Parathyroid adenoma (tissue), 2 donors: ENCODE data around the gene TAF1B.

ENCODE experiments used
- H2AFZ ChIP-seq: fragments of 300-600 bp; sonication (generic); one replicate; pipeline ENCODE4 v1.7.0; 2017; ENCODE audit warnings: antibody characterized with exemption, mild to moderate bottlenecking
- H3K27ac ChIP-seq: fragments of 300-600 bp; sonication (generic); one replicate; pipeline ENCODE4 v1.7.0; 2017
- H3K27me3 ChIP-seq: fragments of 300-600 bp; sonication (generic); one replicate; pipeline ENCODE4 v1.7.0; 2017; ENCODE audit warnings: low read length; ENCODE audit not compliant: control insufficient read depth, insufficient read depth
- H3K36me3 ChIP-seq: fragments of 300-600 bp; sonication (generic); one replicate; pipeline ENCODE4 v1.7.0; 2017; ENCODE audit warnings: low read length; ENCODE audit not compliant: control insufficient read depth, insufficient read depth
- H3K4me1 ChIP-seq: fragments of 300-600 bp; sonication (generic); one replicate; pipeline ENCODE4 v1.7.0; 2017; ENCODE audit warnings: control low read depth
- H3K4me2 ChIP-seq: fragments of 300-600 bp; sonication (generic); one replicate; pipeline ENCODE4 v1.7.0; 2017; ENCODE audit warnings: low read length
- H3K4me3 ChIP-seq: fragments of 300-600 bp; sonication (generic); one replicate; pipeline ENCODE4 v1.7.0; 2017; ENCODE audit warnings: low read depth, low read length
- H3K79me2 ChIP-seq: fragments of 300-600 bp; sonication (generic); one replicate; pipeline ENCODE4 v1.7.0; 2017; ENCODE audit warnings: control low read depth
- H3K9ac ChIP-seq: fragments of 300-600 bp; sonication (generic); one replicate; pipeline ENCODE4 v1.7.0; 2017; ENCODE audit warnings: mild to moderate bottlenecking
- H3K9me3 ChIP-seq: fragments of 300-600 bp; sonication (generic); one replicate; pipeline ENCODE4 v1.7.0; 2017; ENCODE audit warnings: low read length; ENCODE audit not compliant: control insufficient read depth
- CTCF ChIP-seq: fragments of 300-600 bp; sonication (generic); IDR thresholded peaks from one replicate; pipeline ENCODE4 v1.7.0; 2017; ENCODE audit warnings: antibody characterized with exemption, mild to moderate bottlenecking
- donor health status: primary hyperparathyroidism.

TAF1B gene

DNA sequence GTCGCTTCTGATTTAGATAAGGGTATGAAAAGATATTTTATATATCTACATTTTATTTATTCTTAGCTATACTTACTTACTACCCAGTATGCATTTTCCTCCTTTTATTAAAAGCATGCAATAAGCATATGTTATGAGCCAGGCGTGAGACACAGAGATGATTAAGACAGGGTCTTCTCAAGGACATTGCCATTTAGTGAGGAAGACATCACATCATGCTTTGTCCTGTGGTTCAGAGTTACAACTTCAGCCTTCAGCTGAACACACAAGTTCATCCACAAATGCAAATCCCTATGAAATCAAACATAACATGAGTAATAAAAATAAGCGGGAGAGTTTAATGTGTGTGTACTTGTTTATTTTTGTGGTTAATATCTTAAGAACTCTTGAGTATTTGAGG lies 138.4 kb downstream of the TAF1B start:
- H3K4me2 ChIP-seq, result no peak overlapping the region
- H3K9ac ChIP-seq, result no peak overlapping the region
- no peak for TF ChIP-seq CTCF
- H3K36me3 ChIP-seq, result no peaks in the 10 kb centered on the region
- peaks cover 10% of the 10 kb centered on the region for H3K4me1 ChIP-seq
- H3K9me3 ChIP-seq, result no peaks in the 10 kb centered on the region
- H3K27ac ChIP-seq, result no peak overlapping the region
- H3K79me2 ChIP-seq, result peaks cover 15% of the 10 kb centered on the region
- no peaks in the 10 kb centered on the region for H3K27me3 ChIP-seq
- H3K4me3 ChIP-seq, result no peak overlapping the region
- no peak overlapping the region for H2AFZ ChIP-seq

DNA sequence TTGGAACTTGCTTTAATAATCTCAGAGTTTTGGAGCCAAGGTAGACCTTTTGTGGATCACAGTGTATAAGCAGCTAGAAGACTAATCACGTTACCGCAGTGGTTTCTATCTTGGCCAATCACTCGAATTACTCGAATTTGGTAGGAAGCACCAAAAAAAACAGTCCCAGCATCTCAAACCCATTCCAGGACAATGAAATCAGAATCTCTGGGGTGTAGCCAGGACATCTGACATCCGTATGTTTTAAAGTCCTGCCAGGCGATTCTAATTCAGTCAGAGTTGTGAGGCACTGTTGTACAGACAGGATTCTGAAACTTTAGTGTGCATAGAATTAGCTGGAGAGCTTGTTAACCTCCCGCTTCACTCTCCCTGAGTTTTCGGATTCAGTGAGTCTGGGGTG lies 139.0 kb downstream of the TAF1B start:
- no peak overlapping the region for H3K9ac ChIP-seq
- no peaks in the 10 kb centered on the region for H3K36me3 ChIP-seq
- H3K4me3 ChIP-seq, result no peak overlapping the region
- H2AFZ ChIP-seq, result no peak overlapping the region
- H3K27ac ChIP-seq, result no peak overlapping the region
- H3K4me1 ChIP-seq, result peaks cover 10% of the 10 kb centered on the region
- no peak overlapping the region for H3K4me2 ChIP-seq
- no peaks in the 10 kb centered on the region for H3K9me3 ChIP-seq
- TF ChIP-seq CTCF, result no peak
- H3K27me3 ChIP-seq, result no peaks in the 10 kb centered on the region
- peaks cover 19% of the 10 kb centered on the region for H3K79me2 ChIP-seq

DNA sequence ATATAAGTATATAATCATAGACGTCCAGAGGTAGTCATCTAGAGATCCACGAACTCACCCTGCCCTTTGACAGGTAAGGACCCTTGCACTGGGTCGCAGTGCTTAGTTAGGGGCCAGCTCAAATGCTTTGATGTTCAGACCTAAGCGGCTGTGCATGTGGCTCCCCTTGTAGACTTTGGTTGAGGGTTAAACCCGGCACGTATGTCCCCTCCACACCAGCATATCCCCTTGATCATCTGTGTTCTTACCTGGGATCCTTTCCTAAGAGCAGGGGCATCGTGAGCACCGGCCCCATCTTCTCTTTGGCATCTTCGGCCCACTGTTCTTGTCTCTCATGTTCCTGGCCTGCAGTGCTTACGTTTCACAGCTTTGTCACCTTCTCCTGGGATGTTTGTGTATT lies 139.6 kb downstream of the TAF1B start:
- no peak overlapping the region for H3K9ac ChIP-seq
- no peak overlapping the region for H3K4me3 ChIP-seq
- H3K36me3 ChIP-seq, result no peaks in the 10 kb centered on the region
- no peaks in the 10 kb centered on the region for H3K9me3 ChIP-seq
- H3K27me3 ChIP-seq, result no peaks in the 10 kb centered on the region
- H3K4me2 ChIP-seq, result no peak overlapping the region
- no peak overlapping the region for H2AFZ ChIP-seq
- TF ChIP-seq CTCF, result no peak
- H3K79me2 ChIP-seq, result peaks cover 18% of the 10 kb centered on the region
- no peak overlapping the region for H3K27ac ChIP-seq
- peaks cover 10% of the 10 kb centered on the region for H3K4me1 ChIP-seq

DNA sequence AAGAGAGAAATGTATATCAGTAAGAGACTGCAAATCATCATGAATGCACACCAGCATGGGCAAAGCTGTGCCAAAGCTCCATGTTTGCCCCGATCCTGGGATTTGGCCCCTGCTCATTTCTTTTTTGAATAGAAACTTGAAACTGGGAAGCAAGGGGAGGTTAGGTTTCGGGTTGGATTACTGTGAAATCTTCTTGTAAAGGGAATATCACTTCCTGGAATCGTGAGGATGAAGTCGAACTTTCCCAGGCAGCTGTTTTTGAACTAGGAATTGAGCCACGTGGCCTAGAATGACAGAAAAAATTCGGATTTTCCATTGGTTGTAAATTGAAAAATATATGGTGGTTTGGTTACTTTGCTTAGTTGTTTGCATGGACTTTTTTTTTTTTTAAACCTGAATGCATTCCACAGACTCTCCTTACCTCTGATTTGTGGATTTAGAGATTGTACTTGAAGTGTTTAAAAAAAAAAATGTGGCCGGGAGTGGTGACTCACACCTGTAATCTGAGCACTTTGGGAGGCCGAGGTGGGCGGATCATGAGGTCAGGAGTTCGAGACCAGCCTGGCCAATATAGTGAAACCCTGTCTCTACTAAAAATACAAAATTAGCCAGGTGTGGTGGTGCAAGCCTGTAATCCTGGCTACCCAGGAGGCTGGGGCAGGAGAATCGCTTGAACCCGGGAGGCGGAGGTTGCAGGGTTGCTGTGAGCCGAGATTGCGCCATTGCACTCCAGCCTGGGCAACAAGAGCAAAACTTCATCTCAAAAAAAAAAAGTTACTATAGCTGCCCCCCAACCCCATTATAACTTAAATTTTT lies 140.3 kb downstream of the TAF1B start:
- Histone ChIP-seq H3K9me3 (no peaks in the 10 kb centered on the region), H3K4me2 (no peak overlapping the region), H3K36me3 (no peaks in the 10 kb centered on the region), H3K79me2 (peaks cover 16% of the 10 kb centered on the region), H3K27ac (no peak overlapping the region), H3K9ac (no peak overlapping the region), H3K4me1 (peaks cover 11% of the 10 kb centered on the region), H3K4me3 (no peak overlapping the region), H2AFZ (peak overlapping the region; percentile 0), H3K27me3 (no peaks in the 10 kb centered on the region)
- TF ChIP-seq CTCF, result no peak
